GM19351 (cell line): ENCODE results near the gene SLC46A3.
A peak's percentile ranks its signal among the peaks of the same experiment; 100 is the strongest.
"Not testable (repeated sequence)": the region's sequence is repeated elsewhere in the genome, so short reads cannot be mapped to it uniquely, and the experiment has no call there.

Source experiments
- ATAC-seq: cut with Tn5 transposase; IDR thresholded peaks from one replicate; pipeline ENCODE4 v1.9.1; 2021; ENCODE audit warnings: mild to moderate bottlenecking, moderate library complexity; ENCODE audit not compliant: unreplicated experiment

The SLC46A3 gene

DNA sequence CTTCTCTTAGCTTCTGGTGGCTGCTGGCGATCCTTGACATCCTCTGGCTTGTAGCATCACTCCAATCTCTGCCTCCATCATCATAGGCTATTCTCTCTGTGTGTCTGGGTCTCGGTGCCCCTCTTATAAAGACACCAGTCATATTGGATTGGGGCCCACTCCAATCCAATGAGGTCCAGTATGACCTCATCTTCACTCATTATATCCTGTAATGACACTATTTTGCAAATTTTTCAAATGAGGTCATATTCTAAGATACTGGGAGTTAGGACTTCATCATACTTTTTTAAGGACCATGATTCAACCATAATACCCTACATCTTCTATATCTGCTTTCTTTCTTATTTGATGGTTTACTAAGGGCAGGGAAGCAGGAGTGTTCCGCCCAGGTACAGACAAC lies 12.0 kb upstream of the SLC46A3 start:
- no peak for ATAC-seq

DNA sequence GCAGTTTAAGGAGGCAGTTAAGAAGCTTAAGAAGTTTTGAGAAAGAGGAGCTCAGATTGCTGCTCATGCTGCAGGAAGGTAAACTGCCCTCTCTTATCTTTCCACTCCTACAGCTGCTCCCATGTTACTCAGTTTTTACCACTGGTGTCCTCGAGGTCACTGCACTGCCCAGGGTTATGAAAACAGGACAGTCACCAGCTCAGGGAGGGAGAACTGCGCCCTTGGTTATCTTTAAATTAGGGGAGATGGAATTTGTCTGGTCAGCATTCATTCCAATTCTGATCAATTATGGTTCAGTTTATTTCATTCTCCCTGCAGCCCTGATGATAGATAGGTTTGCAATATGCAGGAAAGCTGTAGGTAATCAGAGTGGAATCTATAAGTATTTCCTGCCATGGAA lies 10.8 kb upstream of the SLC46A3 start:
- no peak for ATAC-seq

DNA sequence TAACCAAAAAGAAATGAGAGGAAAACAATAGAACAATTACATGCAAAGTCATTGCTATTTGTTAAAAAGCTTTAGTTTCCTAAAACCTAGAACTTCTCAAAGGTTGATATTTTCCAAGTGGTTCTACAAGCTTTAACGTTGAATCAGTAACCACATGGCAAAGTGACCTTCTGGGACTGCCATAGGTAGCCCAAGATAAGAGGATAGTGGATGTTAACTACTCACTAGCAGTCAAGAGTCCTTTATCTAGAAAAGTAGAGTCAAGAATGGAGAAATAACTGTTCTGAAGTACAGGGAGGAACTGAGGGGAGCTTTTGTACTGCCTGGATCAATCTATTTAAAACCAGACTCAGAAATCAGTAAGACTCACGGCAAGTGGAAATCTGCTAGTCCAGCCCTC lies 9.9 kb upstream of the SLC46A3 start:
- ATAC-seq: no peak

DNA sequence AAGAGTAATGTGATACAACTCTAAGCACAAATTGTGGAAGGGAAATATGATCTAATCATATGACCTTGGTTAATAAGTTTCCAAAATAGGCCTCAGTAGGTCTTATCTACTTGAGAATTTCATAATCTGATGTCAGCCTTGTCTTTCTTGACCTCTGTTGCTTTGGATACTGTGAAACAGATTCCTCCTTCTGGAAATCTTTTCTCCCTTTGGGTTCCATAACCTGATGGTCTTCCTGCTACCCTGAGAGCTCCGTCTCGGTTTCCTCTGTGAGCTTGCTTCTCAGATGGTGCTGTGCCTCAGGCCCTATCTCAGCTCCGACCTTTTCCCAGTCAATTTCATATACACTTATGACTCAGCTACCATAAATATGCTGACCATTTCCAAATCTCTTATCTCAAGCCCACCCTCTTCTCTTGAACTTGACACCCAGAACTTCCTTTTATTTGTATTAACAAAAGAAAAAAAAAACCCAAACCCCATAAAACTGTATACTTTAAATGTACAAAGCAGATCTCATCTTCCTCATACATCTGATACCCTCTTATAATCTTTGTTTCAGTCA lies 6.4 kb upstream of the SLC46A3 start:
- ATAC-seq: no peak

DNA sequence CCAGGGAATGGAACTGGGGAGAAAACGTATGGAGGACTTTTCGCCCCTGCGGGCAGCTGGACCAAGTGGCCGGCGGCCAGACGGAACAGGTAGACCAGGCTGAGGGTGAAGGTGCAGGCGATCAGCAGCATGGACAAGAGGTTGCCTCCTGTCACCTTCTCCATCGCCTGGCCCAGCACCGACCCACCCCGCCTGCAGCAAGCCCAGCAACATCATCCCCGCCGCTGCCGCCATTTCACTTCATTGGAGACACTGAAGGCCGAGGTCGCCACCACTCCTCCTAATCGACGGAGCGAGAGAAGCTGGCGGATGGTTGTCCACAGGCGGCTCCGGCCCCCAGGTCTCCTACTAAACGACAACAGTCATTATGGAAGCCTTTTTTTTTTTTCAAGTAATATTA lies 5.0 kb upstream of the SLC46A3 start:
- no peak for ATAC-seq

DNA sequence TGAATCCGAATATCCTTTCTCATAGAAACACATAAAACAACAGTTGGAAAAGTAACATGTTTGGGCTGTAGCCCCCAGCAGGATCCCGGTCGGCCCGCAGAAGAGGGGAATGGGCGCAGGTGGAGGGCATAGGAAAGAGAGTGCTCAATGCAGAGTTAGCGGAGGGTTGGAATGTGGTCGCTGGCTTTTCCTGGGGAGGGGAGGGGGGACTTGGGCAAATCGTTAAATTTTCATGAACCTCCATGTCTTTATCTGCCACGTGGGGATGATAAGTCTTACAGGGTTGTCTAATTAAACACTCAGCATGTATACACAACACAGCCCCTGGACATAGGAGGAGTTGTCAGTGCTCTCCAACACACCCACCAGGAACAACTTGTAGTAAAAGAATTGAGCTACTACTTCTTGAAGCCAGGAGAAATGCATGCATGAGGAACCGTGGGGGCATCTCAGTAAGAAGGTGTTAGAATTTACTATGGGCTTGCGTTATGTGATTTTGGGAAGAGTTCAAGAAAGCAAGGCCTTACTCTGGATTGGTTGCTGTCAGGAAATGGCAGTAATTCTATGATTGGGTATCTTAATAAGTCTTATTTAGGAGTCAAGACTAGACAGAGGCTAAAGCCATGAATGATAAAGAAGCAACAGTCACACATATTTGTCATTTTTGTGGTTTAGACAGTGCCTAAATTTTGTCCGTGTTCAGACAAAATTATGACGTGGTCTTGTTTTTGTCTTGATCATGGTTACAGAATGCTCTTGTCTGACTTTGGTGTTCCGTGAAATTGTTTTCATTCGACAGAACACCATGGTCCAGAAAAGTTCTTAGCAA lies 671 bp upstream of the SLC46A3 start:
- no peak for ATAC-seq

DNA sequence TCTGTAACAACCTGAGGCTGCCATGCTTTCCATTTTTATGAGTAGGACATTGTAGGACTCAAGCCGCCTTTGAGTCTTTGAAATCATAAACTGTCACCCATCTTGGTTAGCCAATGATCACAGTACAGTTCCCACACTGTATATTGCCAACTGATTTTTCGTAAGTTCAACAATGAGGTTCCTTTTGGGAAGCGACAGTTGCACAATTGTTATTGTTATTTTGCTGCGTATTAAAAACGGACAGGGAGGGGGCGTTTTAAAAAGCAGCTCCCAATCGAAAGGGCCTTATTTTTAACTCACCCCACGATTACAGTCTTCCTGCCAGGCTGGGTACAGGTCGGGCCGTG lies 601 bp downstream of the SLC46A3 start:
- ATAC-seq: no peak

DNA sequence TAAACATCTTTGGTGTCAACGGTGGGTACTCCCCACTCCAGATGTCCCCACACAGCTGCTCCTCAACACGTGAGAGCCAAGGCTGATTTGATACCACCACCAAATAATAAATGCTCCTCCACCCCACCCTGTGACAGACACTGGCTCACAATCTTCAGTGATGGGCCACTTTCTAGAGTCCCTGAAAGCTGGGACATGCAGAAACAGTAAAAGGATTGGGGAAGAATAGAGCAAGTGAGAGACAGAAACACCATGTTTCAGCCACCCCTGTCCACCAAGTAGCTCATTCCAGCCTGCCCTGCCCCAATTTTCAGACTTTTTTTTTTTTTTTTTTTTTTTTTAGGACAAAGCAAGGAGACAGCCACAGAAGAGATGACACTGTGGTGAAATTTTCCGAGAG lies 1.6 kb downstream of the SLC46A3 start:
- no peak for ATAC-seq

DNA sequence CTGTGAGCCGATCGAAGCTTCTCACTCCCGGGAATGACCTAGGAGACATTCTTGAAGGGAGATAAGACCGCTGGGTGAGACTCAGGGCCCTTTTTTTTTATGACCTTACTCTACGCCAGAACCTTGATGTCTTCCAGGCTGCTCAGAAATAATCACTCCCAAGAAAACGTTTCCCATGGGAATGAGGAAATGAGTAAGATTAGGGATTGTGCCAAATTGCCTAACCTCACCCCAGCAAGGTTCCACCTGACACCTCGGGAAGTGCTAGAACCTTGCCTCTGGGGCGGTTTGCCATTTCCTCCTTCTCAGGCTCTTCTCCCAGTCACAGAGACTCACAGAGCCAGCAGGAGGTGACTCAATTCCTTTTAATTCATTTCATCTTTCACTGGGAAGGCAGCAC lies 2.3 kb downstream of the SLC46A3 start:
- ATAC-seq: no peak

DNA sequence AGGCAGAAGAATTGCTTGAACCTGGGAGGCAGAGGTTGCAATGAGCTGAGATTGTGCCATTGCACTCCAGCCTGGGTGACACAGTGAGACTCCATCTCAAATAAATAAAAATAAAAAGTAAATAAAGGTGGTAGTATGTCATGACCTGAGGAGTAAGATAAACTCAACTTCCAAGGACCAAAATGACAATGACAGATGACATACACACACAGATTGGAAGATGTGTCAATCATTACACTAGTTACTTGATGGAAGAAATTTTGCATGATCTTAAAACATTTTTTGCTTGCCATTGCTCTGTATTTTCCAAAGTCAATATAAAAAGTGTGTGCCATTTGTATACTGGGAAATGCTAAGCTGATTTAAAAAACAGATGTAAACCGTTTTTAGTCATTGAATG lies 4.1 kb downstream of the SLC46A3 start:
- ATAC-seq: no peak

DNA sequence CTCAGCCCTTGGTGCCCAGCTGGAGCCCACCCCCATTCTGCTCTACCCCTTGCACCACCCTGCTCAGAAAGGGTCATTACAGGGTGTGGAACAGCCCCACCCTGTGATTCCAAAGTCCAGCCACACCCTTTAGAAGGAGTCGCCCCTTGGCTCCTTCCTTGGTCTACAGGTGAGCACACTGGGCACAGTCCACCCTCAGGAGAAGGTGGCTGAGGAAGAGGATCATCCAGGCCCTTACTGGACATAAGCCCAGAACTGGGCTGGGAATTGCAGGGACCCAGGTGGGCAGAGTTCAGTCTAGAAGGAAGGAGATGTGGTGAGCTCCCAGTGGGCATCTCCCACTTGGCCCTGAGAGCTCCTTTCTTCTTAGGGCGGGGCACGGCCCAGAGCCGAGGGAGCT lies 8.6 kb downstream of the SLC46A3 start:
- no peak for ATAC-seq

DNA sequence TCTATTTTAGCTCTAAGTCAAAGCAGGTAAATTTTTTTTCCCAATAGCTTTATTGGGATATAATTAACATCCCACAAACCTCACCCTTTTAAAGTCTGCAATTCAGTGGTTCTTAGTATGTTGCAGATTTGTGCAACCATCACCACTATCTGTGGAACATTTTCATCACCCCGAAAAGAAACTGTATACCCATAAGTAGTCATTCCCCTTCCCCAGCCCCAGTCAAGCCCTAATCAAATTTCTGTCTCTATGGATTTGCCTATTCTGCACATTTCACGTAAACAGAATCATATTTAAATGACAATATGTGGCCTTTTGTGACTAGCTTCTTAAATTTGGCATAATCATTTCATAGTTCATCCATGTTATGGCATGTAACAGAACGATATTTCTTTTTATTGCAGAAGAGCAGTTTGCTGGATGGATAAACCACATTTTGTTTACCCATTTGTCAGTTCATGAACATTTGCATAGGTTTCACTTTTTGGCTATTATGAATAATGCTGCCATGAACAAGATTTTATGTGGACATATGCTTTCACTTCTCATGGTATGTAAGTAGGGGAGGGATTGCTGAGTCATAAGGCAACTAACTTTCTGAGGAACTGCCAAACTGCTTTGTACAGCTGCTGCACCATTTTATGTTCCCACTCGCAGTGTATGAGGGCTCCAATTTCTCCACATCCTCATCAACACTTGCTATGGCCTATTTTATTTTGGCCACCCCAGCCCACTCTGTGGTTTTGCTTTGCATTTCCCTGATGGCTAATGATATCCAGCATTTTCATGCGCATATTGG lies 10.9 kb downstream of the SLC46A3 start:
- peak; percentile 99 for ATAC-seq

DNA sequence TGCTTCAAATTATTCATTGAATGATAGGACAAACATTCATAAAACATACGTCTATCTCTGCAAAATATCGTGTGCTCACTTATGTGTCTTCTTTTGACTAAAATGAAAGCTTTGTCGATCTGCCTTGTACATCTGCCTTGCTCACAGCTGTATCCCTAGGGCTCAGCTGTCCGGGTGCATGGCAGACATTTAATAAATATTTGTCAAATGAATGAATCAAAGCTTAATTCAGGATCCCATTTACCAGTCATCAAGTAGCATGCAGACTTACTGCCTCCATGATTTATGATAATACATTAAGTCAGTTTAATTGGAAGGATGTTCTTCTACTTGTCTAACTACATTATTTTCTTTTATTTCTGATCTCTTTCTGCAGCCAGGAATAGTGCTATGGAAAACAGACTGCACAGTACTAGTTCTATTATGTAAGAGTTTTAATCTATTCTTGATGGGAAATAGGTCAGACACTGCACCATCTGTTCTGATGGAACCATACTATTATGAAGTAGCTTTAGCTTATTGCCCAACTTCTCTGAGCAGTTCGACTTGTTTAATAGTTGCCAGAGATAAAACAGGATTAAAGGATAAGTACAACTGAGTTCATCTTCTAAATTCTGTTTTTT lies 13.2 kb downstream of the SLC46A3 start:
- ATAC-seq: no peak

DNA sequence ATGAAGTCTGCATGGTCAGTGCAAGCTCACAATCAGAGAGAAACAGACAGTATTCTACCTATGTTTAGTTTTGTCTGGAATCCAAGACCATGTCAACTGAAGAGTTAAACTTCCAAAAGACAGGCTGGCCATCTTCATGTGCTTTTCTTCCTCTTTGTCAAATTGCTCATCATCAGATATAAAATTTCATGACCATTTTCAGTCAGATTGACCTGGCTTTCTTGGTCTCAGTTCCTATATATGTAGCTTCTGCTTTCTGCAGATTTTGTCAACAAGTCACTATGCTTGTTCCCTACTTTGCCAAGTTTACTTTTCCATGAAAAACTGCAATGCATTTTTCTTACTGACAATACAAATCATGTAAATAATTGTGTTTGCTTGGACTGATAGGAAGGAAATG lies 13.9 kb downstream of the SLC46A3 start:
- no peak for ATAC-seq

DNA sequence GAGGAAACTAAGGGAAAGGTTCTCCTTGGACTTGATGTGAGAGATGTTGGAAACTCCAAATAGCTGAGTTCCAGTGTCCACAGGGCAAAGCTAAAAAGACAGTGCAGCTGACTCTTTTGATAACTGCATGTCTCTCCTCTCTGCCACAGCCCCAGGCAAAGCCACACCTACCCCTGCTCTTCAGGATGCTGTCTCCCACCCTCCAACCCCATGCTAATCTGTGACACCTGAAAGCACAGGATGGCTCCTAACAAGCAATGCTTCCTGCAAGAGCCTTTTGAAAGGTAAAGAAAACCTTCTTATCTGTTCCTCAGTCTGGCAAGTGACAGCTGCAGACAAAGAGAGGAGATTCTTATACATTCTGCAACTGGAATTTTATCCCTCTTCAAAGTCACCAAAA lies 14.5 kb downstream of the SLC46A3 start:
- no peak for ATAC-seq

DNA sequence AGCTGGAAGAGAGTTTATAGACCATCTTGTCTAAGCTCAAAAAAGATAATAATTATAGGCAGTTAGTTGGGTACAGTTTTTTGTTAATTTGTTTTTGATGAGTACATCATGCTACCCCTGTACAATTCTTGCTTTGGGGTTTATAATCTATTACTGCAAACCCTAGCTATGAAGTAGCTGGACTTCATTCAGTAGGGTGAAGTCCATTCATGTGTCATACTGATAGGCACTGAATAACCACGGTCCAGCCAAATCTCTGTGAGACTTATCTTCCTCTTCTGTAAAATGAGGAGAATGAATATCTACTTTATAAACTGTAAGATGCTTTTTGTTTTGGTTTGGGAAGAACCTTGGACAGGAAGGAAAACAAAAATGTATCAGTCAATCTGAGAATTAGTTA lies 19.5 kb downstream of the SLC46A3 start:
- ATAC-seq: no peak

DNA sequence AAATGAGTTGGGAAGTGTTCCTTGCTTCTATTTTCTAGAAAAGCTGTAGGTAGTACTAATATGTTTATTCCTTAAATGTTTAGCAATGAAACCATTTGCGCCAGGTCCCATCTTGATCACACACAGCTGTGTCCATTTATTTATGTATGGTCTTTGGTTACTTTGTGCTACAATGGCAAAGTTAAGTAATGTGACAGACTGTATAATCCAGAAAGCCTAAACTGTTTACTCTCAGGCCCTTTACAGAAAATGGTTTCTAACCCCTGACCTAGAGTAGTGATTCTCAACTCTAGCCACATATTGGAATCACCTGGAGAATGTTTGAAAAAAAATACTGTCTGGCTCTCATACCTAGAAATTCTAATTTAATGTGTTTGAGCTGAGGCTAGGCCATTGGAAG lies 21.3 kb downstream of the SLC46A3 start:
- ATAC-seq: no peak

DNA sequence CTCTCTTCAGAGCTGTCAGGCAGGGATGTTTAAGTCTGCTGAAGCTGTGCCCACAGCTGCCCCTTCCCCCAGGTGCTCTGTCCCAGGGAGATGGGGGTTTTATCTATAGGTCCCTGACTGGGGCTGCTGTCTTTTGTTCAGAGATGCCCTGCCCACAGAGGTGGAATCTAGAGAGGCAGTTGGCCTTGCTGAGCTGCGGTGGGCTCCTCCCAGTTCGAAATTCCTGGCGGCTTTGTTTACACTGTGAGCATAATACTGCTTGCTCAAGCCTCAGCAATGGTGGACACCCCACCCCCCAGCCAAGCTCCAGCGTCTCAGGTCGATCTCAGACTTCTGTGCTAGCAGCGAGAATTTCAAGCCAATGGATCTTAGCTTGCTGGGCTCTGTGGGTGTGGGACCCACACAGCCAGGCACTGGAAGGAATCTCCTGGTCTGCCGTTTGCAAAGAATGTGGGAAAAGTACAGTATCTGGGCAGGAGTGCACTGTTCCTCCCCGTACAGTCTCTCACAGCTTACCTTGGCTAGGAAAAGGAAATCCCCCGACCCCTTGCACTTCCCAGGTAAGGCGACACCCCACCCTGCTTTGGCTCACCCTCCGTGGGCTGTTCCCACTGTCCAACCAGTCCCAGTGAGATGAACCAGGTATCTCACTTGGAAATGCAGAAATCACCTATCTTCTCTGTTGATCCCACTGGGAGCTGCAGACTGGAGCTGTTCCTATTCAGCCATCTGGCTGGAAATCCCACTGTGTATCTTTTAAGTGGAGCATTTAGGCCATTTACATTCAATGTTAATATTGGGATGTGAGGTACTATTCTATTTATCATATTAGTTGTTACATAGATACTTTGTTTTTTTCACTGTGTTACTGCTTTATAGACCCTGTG lies 24.9 kb downstream of the SLC46A3 start:
- not testable (repeated sequence) for ATAC-seq

DNA sequence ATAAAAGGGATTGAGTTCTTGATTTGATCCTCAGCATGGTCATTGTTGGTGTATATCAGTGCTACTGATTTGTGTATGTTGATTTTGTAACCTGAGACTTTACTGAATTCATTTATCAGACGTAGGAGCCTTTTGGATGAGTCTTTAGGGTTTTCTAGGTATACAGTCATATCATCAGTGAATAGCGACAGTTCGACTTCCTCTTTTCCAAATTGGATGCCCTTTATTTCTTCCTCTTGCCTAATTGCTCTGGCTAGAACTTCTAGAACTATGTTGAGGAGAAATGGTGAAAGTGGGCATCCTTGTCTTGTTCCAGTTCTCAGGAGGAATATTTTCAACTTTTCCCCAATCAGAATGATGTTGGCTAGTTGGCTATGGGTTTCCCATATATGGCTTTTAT lies 32.9 kb downstream of the SLC46A3 start:
- no peak for ATAC-seq

DNA sequence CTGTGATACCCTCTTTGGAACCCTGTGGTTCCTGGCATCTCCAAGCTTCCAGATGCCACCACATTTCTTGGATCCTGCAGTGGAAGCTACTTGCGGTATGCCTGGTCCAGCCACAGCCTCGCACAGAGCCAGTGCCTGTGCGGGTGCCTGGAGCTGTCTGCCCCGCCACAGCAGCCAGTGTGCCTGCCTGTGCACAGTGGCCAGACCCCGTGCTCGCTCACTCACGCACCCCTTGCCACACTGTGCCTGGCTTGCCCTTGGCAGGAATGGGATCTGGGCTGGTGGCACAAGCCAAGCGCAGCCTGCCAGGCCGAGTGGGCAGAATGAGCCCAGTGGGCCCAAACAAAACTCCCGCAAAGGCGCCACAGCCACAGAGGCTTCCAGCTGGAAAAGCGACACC lies 33.7 kb downstream of the SLC46A3 start:
- no peak for ATAC-seq

DNA sequence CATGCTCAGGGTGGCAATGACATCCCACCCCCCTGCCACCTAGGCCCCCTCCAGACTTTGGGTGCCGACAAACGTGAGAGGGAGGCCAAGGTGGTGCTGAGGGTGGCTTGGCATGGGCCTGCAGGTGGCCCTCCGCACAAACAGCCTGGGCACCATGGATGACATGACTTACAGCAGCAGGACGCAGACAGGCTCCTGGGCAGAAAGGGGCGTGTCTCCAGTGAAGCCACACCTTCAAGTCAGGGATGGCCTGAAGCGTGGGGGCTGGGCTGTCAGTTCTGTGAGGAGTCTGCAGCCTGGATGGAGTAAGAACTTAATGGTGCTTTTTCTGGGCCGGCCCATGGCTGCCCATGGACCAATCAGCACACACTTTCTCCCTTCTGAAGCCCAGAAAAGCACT lies 34.5 kb downstream of the SLC46A3 start:
- no peak for ATAC-seq
